ENCODE measurements around the gene GNAO1.

Gene GNAO1

DNA sequence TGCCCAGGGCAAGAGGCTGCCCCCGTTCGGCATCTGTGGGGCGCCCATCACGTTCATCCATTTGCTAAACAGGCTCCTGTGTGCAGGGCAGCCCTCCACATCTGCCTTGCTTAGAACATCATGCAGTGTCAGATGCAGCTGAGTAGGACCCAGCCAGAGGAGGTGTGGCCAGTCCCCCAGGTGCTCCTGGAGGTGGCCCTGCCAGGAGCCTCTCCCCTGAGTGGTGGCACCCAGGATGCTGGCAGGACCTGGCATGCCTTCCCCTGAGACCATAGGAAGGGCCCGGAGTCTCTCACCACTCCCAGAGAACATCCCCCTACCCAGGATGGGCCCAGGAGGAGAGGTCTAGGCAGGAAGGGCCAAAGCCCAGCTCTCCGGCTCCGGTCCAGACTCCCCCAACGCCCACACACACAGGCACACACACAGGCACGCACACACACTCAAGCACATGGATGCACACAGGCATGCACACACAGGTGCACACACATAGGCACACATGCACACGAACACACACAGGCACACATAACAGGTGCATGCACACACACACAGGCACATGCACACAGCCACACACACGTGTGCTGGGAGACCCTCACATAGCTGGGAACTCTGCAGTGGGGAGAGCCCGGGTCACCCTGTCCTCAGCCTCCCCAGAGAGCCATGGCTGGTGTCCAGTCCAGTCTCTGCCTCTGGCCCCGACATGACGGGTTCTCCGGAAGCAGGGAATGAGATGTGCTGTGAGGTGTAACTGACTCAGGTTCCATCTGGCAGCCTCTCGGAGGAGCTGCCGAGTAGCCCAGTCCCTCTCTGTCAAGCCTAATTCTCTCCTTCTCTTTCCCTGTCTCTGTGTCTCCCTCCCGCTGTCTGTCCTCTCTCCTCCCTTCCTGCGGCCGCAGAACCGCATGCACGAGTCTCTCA is 159.5 kb downstream of the GNAO1 start:
- DNase-seq (ENCODE audit: low read depth), result no peak

DNA sequence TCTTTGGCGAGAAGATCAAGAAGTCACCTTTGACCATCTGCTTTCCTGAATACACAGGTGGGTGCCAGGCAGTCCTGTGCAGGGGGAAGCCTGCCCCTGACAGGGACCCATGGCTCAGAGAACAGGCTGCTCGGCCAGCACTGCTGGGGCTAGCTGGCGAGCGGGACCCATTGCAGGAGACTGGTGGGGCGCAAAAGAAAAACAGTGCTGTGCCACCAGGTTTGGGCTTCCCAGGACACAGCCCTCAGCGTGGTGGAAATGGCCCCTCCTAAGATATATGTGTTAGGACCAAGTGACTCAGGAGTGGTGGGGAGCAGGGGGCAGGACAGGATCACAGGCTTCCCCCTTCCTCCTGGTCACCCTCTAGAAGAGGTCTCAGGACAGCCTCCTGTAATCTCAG is 160.2 kb downstream of the GNAO1 start:
- DNase-seq (ENCODE audit: low read depth), result no peak

DNA sequence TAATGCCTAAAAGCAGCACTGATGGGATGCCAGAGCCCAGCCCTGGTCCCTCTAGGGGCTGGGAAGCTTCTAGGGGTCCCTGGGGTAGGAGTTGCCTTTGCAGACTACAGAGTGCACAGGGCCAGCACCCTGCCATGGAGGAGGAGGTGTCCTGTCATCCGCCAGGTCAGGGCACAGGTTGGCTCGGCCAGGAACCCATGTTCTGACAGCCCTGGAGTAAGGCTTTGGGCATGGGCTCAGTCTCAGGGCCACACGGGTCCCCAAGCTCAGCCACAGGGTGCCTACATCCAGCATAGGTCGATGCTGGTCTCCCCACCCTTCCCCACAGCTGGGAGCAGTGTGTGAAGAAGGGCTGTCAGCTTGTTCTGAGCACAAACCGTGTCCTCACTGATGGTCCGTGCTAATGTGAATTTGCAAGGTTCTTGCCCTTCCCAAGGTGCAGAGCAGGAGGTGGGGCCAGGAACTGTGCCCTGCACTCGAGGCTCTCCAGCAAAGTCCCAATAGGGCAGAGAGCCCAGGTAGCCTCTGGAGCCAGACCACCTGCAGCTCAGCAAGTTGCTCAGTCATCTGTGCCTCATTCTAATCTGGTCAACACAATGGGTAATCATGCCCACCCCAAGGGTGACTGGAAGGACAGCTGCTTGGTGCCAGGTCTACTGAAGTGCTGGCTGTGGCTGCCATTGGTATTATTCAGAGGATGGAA is 161.2 kb downstream of the GNAO1 start:
- no peak for DNase-seq (ENCODE audit: low read depth)

DNA sequence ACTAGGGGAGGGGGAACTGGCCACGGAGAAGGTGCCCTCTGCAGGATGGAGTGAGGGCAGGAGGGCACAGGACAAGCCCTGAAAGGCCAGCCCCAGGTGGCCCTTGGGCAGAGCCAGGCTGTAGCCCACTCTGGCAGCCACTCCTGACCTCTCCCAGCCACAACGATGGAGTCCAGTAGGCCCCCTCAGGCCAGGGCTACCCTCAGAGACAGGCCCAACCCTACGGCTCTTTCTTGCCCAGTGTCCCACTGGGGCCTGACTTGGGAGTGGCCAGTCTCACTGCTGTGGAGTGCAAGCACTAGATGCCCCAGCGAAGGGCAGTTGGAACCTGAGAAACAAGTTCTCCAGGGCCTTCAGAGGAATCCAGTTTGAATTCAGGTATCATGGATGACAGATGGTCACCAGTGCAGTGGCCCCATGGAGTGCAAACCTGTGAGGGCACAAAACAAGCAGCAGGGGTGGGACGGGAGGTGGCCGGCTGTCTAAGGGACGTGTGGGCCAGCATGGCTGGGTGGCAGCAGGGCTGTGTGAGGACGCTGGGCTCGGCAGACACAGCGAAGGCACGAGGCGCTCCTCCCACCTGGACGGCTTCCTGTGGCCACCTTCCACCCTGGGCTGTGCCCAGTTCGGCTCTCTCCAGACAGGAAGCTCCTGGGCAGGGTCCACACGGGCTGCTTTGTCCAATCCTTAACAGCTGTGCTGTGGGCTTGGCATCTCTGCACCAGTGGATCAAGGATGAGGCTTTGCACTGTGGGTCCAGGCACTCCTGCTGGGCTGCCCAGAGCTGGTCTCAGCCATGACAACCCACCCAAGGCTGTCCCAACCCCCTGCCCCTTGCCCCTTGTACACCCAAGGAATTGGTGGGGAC is 162.0 kb downstream of the GNAO1 start:
- no peak for DNase-seq (ENCODE audit: low read depth)

DNA sequence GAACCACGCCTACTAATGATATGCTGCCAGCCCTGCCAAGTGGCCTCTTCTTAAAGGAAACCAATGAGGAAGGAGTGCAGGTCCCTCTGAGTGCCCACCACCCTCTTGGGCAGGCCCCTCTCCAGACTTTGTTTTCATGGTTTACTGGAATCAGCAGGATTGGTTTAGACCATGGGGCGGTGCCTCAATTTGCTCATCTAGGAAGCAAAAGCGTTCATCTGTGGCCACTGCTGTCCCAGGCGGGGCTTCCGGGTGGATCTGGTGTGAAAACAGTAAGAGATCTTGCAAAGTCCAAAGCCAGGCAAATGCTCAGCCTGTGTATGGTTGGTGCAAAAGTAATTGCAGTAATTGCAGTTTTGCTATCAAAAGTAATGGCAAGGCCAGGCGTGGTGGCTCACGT is 162.7 kb downstream of the GNAO1 start:
- no peak for DNase-seq (ENCODE audit: low read depth)

DNA sequence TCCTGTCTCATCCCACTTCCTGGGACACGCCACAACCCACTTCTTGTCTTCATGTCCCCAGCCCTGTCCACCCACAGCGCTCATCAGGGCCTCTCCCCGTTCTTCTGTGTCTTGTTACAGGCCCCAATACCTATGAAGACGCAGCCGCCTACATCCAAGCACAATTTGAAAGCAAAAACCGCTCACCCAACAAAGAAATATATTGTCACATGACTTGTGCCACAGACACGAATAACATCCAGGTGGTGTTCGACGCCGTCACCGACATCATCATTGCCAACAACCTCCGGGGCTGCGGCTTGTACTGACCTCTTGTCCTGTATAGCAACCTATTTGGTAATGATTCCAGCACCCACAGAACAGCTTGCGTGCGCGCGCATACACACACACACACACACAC is 163.5 kb downstream of the GNAO1 start:
- DNase-seq (ENCODE audit: low read depth), result no peak

DNA sequence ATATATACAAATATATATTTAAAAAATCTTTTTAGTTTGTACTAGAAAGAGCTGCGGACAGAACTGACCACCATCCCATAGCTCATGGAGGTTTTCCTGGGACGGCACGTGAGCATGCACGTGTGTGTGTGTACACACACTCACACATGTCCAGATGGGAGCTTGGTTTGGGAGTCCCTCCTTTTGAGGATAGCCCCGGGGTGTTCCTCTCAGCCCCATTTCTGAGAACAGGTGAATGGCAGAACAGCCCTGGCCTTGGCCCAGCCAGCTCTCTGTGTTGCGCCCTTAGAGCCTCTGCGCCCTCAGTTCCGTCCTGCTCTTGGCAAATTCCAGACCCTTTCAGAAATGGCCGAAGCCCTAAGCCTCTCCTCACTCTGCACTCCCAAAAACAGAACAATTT is 163.9 kb downstream of the GNAO1 start:
- no peak for DNase-seq (ENCODE audit: low read depth)

DNA sequence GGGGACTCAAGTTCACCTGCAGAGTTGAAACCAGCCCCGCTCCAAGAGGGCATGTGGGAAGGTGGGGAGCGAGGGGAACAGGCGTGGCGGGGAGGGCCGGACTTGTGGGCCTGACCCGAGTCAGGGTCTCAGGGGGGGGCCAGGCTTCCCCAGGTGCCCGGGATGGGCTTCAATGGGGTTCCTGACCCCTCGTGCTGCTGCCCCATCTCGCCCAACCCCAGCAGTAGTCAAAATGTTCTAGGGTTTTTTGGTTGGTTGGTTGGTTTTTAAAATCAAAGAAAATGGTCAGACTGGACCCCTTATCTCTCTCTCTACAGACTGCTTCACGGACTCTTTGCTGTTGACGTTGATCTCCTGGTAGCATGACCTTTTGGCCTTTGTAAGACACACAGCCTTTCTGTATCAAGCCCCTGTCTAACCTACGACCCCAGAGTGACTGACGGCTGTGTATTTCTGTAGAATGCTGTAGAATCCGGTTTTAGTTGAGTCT is 164.5 kb downstream of the GNAO1 start:
- DNase-seq (ENCODE audit: low read depth), result no peak

DNA sequence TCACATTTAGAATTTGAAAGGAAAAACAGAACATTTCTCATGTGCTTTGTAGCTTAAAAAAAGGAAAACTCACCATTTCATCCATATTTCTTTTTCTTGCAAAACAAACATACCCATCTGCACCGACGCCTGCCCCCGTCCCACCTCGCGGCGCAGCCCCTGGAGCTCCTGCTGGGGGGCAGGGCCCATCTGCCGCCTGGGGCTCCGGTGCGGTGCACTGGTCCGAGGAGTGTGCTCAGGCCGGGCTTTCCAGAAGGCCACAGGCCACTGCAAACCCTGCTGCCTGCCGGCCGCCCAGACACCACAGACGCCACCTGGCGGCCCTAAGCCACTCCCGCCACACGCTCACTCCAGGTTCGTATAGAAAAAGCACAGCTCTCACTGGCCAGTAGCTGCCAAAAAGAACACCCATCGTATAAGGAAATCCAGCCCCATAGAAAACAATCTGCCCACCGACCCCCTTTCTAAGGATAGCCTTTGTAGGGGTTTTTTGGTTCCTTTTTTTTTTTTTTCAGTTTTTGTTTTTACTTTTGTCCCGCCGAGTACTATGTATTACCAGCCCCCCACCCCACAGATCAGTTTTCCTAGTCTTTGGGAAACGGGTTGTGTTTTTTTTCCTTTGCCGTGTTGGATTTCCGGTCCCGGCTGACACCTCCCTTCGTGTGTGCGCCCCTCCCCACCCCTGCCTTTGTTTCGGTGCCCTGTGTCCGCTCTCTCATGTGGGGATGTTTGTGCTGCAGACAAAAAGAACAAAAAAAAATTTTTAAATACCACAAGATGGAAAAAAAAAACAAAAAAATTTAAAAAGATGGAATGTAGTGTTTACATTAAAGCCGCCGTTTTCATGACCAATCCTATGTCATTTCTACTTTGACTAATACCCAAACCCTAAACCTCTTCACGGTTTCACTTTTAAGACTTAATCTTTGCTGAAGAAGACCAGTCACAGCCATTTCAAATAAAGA is 165.3 kb downstream of the GNAO1 start:
- DNase-seq (ENCODE audit: low read depth), result peak; percentile 54

DNA sequence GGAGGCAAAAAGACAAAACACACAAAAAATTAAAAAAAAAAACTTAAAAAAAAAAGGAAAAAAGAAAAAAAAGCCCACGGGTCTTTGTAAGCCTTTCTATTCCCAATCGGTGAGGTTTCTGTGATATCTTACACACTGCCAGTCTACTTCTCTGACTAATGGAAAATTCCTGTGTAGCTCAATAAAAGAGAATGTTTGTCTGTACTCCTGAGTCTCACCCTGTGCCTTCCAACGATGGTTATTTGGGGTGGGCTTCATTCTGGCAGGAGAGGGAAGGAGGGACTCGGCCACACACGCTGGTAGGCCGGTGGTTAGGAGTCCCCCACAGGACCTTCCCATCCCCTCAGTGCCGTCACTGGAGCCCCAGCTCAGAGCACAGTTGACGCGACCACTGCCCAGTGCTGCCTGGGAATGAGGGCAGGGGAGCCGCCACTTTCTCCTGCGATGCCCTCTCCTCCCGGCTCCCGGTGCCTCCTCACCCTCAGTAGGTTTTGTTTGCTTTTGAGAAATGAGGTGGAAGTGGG is 166.0 kb downstream of the GNAO1 start:
- DNase-seq (ENCODE audit: low read depth), result peak; percentile 27

DNA sequence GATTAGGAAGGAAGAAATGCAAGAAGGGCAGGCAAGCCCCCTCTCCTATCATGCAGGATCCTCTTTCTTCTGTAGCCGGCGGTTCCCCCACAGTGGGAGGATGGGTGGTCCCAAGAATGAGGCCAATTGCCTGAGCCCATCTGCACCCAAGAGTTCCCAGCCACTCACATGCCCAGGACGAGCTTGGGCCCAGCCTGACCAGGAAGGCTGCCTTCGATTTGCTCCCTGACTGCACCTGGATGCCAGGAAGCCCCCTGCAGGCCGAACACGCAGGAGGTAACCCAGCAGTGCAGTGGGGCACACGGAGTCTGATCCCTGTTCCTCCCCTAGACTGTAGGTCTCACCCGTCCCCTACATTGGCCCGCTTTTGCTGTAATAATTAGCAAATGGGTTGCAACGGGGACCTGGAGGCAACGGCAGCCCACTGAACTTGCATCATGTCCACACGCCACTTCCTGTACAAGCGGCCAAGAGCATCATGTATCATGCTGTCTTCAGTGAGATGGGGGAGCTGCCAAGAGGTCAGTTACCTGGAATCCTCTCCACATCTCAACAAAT is 166.6 kb downstream of the GNAO1 start:
- no peak for DNase-seq (ENCODE audit: low read depth)

DNA sequence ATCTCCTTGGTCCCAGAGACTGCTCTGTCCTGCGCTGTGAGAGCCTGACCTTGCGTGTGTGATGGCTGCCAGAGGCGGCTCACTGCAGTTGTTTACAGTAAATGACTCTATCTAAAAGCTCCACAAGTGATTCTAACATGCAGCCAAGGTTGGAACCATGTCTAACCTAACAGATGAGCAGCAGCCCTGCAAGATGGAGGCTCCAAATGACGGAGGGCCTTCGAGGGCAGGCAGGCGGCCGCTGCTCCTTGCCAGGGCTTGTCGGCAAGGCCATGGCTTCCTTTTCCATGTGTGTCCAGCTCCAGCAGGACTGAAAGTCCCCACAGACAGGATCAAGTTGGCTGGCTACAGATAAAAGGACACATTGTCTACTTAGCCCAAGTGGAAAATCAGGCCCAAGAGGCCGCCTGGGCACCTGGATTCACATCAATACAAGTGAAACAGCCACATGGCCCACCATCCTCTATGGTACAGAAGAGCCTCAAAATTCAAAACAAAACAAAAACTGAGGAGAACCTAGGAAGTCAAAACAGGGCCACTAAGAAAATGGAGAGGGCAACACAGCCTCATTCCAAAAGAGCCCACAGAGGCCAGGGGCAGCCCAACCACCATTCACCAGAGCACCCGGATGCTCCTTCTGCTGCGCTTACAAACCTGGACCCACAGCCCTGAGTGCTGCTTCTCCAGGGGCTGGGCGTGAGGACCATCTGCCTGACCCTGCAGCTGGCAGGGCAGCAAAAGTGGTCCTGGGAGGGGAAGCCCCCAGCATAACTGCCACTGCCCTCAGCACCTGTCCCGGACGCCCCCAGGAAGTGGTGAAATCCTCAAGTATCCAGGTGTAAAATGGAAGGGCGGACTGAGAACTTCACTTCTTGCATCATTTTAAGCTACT is 169.1 kb downstream of the GNAO1 start:
- DNase-seq (ENCODE audit: low read depth), result no peak

DNA sequence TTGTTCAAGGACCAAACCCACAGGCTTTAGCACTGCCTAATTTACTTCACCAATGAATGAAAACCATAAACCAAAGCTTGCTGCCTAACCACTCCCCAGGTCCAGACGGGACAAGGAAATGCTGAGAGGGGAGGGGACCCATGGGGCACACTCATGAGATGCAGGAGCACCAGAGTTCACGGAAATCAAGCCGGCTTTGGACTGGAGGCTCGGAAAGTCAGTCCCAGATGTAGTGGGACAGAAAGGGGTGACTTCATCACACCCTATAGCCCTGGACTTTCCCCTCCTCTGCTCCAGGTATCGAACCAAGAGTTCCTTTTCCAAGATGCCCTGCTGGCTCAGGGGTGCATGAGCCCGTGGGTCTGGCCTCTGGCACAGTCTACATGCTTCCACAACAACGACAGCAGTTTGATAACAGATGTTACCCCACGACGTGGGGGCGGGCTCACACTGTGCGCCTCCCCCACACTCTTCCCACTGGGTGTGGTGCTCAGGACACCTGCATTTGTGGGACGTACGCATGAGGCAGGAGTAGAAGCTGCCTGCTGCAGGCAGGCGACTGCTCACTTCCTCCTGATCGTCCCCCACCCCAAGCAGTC is 170.9 kb downstream of the GNAO1 start:
- DNase-seq (ENCODE audit: low read depth), result no peak

DNA sequence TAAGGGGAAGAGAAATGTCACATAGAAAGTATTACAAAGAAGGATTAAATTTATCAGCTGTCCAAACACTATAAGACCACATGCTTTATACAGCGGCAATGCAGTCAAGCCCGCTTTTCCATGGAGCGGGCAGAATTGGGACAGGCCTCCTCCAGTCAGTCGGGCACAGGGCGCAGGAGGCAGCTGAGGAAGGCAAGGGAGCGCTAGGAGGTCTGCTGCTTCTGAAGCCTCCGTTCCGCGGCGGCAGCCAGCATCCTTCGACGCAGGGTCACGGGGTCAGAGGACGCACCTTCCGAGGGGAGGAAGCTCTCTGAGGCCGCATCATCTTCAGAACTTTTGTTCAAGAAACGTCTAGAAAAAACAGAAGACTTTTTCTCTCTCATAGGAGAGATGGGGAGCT is 171.4 kb downstream of the GNAO1 start:
- no peak for DNase-seq (ENCODE audit: low read depth)

DNA sequence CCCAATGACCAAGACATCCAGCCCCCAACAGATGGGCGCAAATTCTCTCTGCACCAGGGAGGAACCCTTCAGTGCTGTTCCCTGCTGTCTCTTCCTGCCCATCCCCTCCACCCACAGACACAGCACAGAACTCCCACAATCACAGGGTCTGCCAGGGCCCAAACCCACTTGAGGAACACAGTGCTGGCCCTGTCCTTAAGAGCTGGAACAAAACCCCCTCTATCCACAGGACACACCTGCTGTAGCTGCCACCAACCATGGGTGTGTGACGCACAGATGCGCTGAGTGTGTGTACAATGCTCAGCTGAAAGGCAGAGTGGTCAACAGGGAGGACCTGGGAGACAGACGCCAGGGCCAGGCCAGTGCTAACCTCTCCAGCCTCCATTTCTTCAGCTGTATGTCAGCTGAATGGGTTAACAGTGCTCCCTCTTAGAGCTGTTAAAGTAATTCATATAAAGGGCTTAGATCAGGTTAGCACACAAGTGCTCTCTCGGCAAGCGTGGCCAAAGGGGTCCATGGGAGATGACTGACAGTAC is 172.0 kb downstream of the GNAO1 start:
- DNase-seq (ENCODE audit: low read depth), result no peak

DNA sequence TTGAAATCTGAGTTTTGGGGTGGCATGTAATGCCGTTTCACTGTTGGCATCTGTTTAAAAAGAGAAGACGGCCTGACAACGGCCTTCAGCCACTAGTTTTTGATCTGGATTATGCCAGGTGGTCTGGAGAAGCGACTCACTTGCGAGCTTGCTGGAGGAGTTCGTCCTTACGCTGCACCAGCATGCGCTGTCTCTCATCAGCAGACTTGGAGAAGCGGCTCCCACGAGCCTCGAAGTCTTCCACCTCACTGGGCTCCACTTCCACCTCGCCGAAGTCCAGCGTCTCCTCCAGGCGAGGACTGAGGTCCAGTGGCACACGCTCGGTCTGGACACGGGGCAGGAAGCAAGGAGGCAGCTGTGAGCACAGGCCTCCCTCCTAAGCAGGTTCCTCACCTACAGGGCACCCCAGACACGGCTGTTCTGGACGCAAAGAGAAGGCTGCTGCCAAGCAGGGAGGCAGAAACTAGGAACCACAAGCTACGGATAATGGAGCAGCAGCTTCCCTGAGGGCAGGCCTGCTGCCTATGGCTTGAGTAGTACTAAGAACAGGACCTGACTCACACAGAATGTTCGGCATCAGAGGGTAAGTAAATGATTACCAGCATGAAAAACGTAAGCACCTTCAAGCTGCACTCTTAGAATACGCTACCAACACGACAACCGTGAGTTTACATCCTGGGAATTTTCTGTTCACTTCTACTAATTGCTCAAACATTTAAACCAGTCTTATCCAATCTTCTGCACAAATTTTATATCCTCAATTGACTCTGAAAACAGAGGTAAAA is 172.7 kb downstream of the GNAO1 start:
- DNase-seq (ENCODE audit: low read depth), result no peak

DNA sequence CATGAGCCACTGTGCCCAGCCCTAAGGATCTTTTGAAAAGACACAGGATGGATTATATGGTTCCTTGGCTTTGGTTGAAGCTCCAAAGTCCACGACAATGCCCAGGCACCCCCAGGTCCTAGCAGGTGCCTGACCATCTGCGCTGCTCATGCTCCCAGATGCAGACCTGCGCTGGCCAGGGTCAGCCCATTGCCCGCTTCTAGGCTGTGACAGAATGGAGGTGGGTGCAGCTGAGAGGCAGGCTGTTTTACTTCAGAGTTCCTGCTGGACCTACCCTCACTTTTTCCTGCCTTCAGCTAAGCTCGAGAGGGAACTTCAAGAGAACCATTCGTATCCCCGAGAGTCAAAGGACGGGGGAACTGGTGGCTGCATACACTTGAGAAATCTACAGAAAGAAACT is 173.6 kb downstream of the GNAO1 start:
- no peak for DNase-seq (ENCODE audit: low read depth)

DNA sequence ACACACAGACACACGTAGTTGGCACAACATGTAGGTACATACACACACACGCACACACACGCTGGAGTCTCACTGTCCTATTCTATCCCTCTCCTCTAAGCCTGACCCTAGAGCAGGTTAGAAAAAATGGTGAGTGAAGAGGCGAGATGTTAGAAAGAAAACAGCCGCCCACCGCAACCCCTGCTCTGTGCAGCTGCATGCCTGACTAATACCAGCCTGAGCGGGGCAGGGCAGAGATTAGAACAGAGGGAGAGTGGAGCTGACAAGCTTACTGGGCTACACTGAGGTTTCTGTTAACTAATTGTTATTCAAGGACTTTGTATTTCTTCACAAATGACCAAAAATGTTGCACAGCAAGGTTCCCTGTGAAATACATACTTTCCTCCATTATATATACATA is 174.3 kb downstream of the GNAO1 start:
- no peak for DNase-seq (ENCODE audit: low read depth)

All from non-pigmented ciliary epithelial cell (primary cell).